ENCODE measurements around the gene ZNF687.

Gene ZNF687

GRCh38 chr1:151277249-151277648, 4.8 kb upstream of the ZNF687 start:
- no peak for DNase-seq (ENCODE audit: low read depth)

GRCh38 chr1:151281225-151281968, 702 bp upstream of the ZNF687 start:
- DNase-seq (ENCODE audit: low read depth), result peak; percentile 87

- DNase-seq (ENCODE audit: low read depth), result no peak
Observed at GRCh38 chr1:151282883-151283725, 1.0 kb downstream of the ZNF687 start.

- no peak for DNase-seq (ENCODE audit: low read depth)
Observed at GRCh38 chr1:151284013-151284577, 2.0 kb downstream of the ZNF687 start.

- no peak for DNase-seq (ENCODE audit: low read depth)
Observed at GRCh38 chr1:151286619-151287340, 4.7 kb downstream of the ZNF687 start.

- no peak for DNase-seq (ENCODE audit: low read depth)
Observed at GRCh38 chr1:151287341-151287699, 5.2 kb downstream of the ZNF687 start.

- no peak for DNase-seq (ENCODE audit: low read depth)
Observed at GRCh38 chr1:151287767-151288500, 5.8 kb downstream of the ZNF687 start.

- no peak for DNase-seq (ENCODE audit: low read depth)
Observed at GRCh38 chr1:151288502-151288901, 6.4 kb downstream of the ZNF687 start.

GRCh38 chr1:151289080-151289935, 7.2 kb downstream of the ZNF687 start:
- DNase-seq (ENCODE audit: low read depth), result no peak

GRCh38 chr1:151289991-151290708, 8.1 kb downstream of the ZNF687 start:
- no peak for DNase-seq (ENCODE audit: low read depth)

GRCh38 chr1:151290709-151291303, 8.7 kb downstream of the ZNF687 start:
- no peak for DNase-seq (ENCODE audit: low read depth)

GRCh38 chr1:151292207-151293030, 10.3 kb downstream of the ZNF687 start:
- no peak for DNase-seq (ENCODE audit: low read depth)

- no peak for DNase-seq (ENCODE audit: low read depth)
Observed at GRCh38 chr1:151293093-151293492, 11.0 kb downstream of the ZNF687 start.

- no peak for DNase-seq (ENCODE audit: low read depth)
Observed at GRCh38 chr1:151294742-151295462, 12.8 kb downstream of the ZNF687 start.

GRCh38 chr1:151309811-151310323, 27.8 kb downstream of the ZNF687 start:
- no peak for DNase-seq (ENCODE audit: low read depth)

GRCh38 chr1:151311011-151311410, 28.9 kb downstream of the ZNF687 start:
- no peak for DNase-seq (ENCODE audit: low read depth)

- peak; percentile 98 for DNase-seq (ENCODE audit: low read depth)
Observed at GRCh38 chr1:151311589-151312331, 29.7 kb downstream of the ZNF687 start.

All from GM04503 (cell line).